HCEC 1CT (cell line): ENCODE results near the gene RGS3.

Source experiments
- DNase-seq: peaks from one replicate; pipeline ENCODE4 v3.0.0-alpha.2; 2017

RGS3 gene

DNA sequence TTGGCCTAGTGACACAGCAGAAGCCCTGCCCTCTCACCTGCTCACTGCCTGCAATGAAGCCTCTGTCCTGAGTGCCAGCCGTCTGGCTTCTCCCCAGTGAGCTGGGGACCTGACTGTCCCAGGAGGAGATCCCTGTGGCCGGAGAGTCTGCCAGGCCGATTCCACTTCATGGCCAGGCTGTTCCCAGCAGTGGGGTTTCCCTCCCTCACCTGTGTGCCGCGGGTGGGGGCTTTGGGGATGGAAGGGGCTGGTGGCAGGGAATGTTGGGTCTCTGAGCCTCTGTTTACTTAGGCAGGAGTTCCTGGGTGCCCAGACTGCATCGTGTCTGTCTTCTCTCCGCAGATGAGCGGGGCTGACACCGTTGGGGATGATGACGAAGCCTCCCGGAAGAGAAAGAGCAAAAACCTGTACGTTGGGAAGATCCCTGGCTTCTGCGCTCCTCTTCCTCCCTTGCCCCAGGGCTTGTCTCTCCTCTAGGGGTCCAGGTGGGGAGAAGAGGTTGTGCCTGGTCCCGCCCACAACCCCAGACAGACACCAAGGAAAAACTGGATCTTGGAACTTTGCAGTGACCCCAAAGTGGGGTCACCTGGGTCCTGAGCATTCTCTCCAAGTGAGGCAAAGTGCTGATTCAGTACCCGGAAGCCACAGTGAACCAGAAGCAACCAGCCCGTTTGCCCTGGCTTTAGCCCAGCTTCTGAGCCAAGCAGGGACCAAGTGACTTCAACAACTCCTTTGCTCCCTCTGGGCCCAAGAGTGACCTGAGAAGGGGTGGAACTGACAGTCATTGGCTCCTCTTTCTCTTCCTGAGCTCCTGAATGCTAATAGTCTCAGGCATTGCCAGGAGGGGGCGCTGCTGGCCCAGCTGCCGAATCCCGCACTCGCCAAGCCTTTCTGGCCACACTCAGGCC, 127.7 kb downstream of the RGS3 start:
- DNase-seq: peak; percentile 64

GRCh38 chr9:113591899-113592625, 128.5 kb downstream of the RGS3 start:
- DNase-seq: no peak

DNA sequence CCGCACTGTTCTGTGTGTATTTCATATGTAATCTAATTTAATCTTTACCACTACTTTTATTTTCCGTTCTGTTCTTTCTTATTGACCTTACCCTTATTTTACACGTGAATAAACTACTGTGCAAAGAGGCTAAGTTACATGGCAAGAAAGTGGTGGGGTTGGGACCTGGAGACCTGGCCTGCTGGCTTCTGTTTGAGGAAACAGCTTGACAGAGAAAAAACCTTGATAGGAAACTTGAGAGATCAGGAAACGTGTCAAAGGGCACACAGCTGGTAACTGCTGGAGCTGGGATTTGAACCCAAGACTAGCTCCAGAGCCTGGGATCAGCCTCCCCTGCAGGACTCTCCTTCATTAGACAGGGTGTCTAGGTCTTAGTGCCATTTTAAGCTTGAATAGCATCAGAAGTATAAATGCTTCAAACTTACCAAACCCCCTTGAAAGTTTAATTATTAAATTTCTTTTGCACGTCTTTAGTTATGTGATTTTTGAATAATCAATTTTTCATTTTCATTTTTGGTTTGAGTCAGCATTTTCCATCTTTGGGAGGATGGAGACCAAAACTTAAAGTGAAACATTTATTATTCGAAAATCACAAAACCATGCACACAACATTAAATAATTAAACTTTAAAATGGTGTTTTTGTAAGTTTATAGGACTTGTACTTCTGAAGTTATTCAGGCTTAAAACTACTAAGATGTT, 129.5 kb downstream of the RGS3 start:
- no peak for DNase-seq

DNA sequence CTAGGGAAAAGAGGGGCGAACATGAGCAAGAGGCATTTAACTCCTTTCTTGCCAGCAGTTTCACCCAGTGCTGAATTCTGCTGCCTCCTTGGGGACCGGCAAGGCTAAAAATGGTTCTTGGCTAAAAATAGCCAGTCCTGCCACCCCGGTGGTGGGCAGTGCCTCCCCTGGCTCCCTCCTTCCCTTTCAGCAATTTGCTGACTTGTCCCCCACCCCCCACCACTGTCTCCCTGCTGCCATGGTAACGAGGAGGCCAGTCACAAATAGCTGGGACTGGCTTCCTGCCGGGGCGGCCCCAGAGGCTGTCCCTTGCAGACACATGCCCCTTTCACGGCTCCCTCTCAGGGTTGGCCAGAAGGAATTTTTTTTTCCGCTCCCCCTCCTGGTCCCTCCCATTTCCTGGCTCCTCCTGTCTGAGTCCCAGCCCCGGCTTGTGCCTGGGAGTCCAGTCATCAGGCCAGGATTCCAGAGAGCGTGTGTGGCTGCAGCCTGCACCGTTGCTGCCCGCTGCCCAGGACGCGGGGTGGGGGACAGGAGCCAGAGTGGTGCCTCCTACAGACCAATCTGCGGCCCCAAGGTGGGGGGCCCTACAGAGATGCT, 130.3 kb downstream of the RGS3 start:
- DNase-seq: peak; percentile 98

DNA sequence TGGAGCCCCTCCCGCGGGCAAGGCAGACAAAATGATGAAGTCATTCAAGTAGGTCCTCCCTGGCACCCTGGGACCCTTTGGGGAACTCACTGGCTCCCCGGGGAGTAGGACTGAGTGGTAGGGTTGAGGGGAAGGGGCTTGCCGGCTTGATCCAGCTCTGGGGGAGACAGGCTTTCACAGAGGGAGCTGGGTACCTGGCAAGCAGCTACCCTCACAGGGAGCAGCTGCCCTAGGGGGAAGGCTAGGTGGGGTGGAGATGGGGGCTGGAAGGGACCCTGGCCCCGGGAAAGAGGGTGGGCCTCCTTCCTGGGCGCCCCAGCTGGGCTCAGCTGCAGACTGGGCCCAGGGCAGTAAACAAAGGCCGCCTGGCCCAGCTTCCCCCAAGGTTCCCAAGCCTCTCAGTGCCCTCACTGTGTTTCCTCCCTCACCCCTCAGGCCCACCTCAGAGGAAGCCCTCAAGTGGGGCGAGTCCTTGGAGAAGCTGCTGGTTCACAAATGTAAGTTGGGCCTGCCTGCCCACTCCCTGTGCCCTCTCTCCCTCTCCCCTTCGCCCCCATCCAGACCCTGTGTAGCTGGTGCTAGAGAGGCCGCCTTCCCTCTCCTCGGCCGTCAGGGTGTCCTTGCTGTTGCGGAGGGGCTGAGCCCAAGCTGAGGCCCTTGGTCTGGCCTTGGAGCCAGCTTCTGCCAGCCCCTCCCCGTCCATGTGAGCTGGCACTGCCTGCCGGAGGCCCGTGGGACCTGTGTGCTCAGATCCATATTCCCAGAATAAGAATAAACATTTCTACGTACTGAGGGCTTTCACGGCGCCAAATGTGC, 131.2 kb downstream of the RGS3 start:
- DNase-seq: no peak

- DNase-seq: no peak
Measured at GRCh38 chr9:113596616-113597320, 133.2 kb downstream of the RGS3 start.

GRCh38 chr9:113597390-113598241, 134.1 kb downstream of the RGS3 start:
- no peak for DNase-seq

- no peak for DNase-seq
Measured at GRCh38 chr9:113598451-113598850, 134.9 kb downstream of the RGS3 start.

DNA sequence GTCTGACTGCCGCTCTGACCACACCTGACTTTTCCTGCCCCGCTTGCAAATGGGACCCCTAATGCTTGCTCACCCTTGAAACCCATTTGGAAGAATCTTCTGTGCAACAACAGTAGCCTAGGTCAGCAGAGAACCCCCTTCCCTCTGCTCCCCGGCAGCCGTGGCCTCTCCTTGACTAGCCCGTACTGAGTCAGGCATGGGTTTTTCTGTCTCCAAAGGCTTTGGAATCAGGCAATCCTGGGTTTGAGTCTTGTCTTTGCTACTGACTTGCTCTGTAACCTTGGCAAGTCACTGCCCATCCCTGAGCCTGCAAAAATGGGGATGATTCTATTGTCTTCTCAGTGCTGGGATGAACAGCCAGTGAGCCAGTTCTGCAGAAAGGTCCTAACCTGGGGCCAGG, 135.4 kb downstream of the RGS3 start:
- no peak for DNase-seq

- DNase-seq: peak; percentile 91
Measured at GRCh38 chr9:113599646-113600022, 136.1 kb downstream of the RGS3 start.

DNA sequence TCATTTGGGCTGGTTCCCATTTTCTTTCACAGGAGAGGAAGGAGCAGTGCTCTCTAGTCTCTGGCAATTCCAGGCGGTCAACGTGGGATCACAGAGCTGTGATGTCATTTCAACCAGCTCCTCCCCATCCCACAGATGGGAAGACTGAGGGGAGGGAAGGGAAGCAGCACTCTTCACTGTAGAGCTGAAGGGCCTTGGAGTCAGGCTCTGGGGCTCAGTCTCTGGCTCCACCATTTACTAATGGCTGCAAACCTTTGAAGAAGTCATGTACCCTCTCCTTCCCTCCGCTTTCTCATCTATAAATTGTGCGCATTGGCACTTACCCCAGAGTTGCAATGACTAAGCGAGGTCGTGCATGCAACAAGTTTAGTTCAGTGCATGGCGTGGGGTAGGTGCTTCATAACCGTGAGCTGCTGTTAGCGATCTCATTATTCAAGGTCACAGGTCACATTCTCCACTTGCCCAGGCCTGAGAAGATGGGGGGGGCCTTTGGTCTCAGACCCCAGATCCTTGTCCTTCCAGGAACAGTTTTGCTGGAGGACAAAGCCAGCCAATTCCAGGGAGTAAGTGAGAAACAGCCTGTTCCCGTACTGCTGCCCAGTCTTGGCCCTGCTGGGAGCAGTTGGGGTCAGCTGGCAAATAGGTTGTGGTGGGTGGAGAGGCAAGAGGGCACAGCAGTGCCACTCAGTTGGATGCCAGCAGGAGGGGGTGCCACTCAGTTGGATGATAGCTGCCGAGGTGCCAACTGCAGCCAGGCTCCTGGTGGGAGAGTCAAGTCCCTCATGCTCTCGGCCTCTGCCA, 136.7 kb downstream of the RGS3 start:
- no peak for DNase-seq

DNA sequence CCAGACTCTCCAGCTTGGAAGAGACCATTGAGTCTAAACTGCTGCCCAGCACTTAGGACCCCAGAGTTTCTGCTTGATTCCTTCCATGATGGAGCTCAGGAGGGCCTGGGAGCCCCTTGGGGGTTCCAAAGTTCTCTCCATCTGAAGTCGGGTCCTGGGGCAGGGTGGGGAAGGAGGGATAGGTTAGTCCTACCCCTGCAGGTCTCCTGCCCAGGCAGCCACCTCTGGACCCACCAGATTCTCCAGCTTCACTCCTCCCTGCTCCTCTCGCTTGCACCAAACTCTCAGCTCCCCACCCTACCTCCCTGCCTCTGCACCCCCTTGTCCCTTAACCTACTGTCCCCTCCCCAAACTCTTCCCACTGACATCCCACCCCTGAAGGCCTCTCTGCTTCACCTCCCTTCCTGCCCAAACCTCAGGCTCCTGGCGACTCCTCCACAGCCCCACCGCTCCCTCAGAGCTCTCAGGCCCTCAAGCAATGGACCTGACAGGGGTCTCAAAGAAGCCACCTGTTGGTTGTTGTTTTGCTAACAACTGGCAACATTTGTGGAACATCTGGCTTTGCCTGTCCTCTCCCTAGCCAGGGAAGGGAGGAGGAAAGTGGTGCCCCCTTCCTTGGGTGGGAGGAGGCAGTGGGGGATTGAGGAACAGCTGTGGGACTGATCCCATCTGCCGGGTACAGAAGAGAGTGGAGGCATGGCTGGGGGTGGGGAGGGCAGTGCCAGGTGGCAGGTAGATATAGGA, 137.5 kb downstream of the RGS3 start:
- DNase-seq: no peak

DNA sequence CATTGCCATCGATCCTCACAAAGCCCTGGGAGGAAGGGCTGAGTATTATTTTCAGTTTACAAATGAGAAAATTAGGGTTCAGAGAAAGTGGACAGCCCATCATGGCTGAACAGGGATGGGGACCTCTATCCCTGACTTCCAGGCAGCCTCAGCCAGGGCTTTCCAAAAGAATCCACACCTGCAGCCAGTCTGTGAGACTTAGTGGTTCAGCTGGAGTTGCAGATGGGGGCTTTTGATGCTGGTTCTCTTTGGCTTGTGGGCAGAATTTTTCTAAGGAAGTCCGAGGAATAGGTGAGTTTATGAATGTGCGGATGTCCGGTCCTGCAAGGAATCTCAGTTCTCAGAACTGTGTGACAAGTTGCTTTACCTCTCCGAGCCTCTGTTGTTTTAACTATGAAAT, 138.1 kb downstream of the RGS3 start:
- no peak for DNase-seq

DNA sequence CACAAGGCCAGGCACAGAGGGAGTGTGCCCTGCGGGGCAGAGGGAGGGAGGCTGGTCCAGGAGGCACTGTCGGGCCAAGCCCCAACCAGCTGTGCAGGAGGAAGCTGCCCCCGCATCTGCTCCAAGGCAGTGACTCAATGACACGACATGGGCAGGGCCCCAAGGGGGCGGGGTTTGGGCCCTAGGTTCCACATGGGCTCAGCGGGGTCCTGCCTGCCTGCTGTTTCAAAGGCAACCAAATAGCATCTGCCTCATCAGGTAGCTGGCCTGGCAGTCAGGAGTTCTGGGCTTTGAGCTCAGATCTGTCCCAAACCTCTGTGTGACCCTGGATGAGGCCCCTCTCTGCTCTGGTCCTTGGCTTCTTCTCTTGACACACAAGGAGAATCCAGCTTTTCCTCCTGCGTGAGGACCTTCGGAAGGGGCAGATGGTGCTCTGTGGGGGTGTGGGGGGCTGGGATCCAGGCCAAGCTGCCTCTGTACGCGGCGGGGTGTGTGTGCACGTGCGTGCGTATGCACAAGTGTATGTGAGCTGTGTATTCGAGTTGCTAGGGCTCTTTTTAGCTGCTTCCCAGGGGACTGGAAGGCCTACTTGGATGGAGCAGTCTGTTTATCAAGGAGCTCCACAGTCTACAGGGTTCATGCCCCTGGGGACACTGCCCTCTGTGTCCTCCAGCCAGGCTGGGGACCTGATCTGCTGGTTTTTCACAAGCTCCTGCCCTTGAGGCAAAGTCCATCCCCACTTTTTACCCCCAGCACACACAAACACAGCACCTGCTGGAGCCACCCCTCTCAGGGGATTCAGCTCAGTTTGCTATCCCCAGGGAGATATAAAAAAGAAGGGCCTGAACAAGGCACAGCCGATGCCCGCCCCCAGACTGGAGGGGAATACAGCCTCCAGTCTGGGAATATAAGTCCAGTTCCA, 138.9 kb downstream of the RGS3 start:
- DNase-seq: peak; percentile 83

- DNase-seq: no peak
Measured at GRCh38 chr9:113603048-113603375, 139.5 kb downstream of the RGS3 start.

DNA sequence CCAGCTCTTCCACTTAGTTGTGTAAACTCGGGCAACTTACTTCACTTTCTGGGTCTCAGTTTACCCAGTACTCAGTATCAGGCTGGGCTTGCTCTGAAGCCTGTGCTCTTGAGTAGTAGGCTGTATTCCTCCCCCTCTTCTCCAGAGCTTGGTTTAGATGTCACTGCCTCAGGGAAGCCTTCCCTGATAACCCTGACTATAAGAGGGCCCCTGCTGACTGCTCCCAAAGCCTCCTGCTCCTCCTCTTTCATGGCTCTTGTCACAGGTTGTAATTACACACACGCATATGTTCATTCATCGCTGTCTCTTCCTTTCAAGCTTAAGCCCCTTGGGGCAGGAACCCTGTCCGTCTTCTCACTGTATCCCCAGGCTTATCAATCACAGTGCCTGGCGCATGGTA, 140.2 kb downstream of the RGS3 start:
- no peak for DNase-seq

DNA sequence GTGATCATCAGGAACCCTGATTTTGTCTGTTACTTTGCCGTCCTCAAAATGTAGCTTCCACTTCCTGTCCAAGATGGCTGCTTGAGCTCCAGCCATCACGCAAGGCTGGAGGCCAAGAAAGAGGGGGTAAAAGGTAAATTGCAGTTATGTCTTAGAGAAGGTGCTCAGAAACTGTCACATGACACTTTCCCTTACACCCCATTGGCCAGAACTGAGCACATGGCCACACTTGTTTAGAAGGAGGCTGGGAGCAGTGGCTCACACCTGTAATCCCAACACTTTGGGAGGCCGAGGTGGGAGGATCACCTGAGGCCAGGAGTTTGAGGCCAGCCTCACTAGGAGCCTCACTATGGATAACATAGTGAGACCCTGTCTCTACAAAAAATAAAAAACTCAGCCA, 140.9 kb downstream of the RGS3 start:
- DNase-seq: no peak

DNA sequence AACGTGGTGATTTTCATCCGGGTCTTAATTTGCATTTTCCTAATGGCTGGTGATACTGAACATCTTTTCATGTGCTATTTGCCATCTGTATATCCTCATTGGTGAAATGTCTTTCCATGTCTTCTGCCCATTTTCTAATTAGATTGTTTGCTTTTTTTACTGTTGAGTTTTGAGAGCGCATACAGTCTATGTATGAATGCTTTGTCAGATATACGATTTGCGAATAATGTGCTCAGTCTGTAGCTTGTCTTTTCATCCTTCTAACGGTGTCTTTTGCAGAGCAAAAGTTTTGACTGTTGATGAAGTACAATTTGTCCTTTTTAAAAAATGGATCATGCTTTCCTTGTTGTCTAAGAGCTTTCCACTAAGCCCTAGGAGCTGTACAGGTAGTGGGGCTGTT, 143.0 kb downstream of the RGS3 start:
- no peak for DNase-seq
